ENCODE results near the gene FEM1B.

DNA sequence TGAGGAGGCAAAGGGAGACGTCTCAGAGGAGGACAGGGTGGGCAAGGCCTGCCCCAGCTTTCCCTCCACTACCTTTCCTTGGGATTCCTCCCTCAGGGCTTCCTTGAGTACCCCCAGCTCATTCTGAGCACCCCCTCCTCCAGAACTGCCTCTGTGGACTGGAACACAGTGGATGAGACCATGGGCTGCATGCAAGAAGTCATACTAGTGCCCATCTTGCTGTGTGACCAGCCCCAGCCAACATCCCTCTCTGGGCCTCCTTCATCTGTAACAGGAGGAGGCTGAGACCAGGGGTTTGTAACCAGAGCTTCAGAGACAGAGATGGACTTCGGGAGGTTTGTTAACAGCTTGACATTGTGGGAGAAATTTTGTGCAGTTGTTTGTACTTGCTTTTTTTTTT is 25.6 kb downstream of the FEM1B start:
- TF ChIP-seq CTCF (conservative IDR thresholded peaks at IDR 0.05; ENCODE audit: low read depth, low read length) (no peak), EZH2 (IDR thresholded peaks at IDR 0.05; ENCODE audit: low read length, unreplicated experiment) (no peak), EZH2phosphoT487 (IDR thresholded peaks at IDR 0.05; ENCODE audit: borderline replicate concordance, low read length) (no peak)

Data from PC-3 (cell line).